PFSK-1 (cell line): ENCODE results near the gene GGTLC1.

Experiments
- FOXP2 ChIP-seq: optimal IDR thresholded peaks from 2 replicates; pipeline ENCODE3; 2011; ENCODE audit warnings: borderline replicate concordance, control low read depth, inconsistent platforms; ENCODE audit not compliant: insufficient read depth; ENCODE audit errors: extremely low read length, extremely low read depth
- POLR2AphosphoS5 ChIP-seq: IDR thresholded peaks from 2 replicates; pipeline ENCODE4 v1.6.1; 2012; ENCODE audit warnings: low read depth, mild to moderate bottlenecking, control low read depth, low read length, moderate library complexity
- REST ChIP-seq, 2 experiments: IDR thresholded peaks; 2 replicates each; pipeline versions ENCODE4 v1.6.1 to v1.8.0; 2011 to 2012; ENCODE audit warnings: low read depth in 2 of 2, low read length in 2 of 2, control low read depth in 1 of 2, inconsistent platforms in 1 of 2, mild to moderate bottlenecking in 1 of 2, moderate library complexity in 1 of 2; ENCODE audit not compliant: insufficient read depth in 1 of 2
- SIN3A ChIP-seq: IDR thresholded peaks from 2 replicates; pipeline ENCODE4 v1.6.1; 2012; ENCODE audit warnings: mild to moderate bottlenecking, low read length, moderate library complexity, borderline replicate concordance; ENCODE audit not compliant: insufficient read depth
- TAF1 ChIP-seq: IDR thresholded peaks from 2 replicates; pipeline ENCODE4 v1.6.1; 2012; ENCODE audit warnings: low read length, control low read depth, borderline replicate concordance; ENCODE audit not compliant: insufficient read depth

GGTLC1 gene

GRCh38 chr20:24004471-24004870 is 15.9 kb upstream of the GGTLC1 start:
- TF ChIP-seq FOXP2 (no peak), REST (IDR thresholded peaks at IDR 0.05; ENCODE audit: insufficient read depth in 1 of 2, low read depth in 2 of 2, low read length in 2 of 2) (no peak), SIN3A (no peak), TAF1 (no peak), POLR2AphosphoS5 (no peak)

- TF ChIP-seq FOXP2, result no peak
Observed at GRCh38 chr20:24002896-24003295, 14.3 kb upstream of the GGTLC1 start.

DNA sequence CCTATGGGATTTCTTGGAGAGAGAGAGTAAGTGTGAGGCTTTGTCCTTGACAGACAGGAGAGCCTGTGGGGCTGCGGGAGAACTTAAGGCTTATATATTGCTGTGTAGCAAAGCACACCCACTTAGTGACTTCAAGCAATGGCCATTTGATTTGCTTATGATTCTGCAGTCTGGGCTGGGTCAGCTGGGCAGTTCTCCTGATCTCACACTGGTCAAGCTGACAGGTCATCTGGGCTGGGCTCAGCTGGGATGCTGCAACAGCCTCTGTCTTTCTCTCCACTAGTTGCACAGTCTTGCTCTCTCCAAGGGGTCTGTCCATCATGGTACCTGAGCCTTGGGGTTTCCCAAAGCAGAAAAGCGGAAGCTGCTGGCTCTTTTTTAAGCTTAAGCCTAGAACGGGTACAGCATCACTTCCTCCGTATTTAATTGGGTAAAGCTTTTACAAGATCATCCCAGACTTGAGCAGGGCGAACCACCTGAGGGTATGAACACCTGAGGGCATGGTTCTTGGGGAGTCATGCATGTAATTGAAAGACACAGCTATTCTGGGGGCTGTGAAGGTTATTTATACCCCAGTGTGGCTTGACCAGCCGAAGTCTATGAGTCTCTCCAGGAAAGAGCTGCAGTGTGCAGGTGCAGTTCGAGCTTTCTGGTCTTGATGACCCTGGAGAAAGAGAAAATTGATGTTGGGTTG is 13.3 kb upstream of the GGTLC1 start:
- TF ChIP-seq FOXP2 (no peak), REST (IDR thresholded peaks at IDR 0.05; ENCODE audit: insufficient read depth in 1 of 2, low read depth in 2 of 2, low read length in 2 of 2) (no peak), TAF1 (no peak), SIN3A (no peak), POLR2AphosphoS5 (no peak)

DNA sequence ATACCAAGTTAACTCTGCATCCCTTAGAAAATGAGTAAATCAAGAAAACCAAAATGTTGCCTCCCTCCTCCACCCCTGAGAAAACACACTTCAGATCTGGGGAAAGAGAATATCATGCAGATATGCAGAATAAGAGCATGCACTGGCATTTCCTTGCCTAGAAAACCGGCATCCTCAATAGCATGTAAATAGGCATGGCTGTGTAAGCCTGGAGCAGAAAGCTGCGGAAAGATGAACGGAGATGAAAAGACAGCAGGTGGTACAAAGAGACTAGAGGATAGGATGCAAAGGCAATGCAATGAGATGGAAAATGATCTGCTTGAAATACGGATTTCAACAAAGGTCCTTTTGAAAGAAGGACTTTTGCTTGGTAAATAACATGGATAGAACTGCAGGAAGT is 10.3 kb upstream of the GGTLC1 start:
- TF ChIP-seq REST (IDR thresholded peaks at IDR 0.05; ENCODE audit: insufficient read depth in 1 of 2, low read depth in 2 of 2, low read length in 2 of 2), result no peak
- no peak for TF ChIP-seq POLR2AphosphoS5
- no peak for TF ChIP-seq FOXP2
- no peak for TF ChIP-seq TAF1
- no peak for TF ChIP-seq SIN3A

DNA sequence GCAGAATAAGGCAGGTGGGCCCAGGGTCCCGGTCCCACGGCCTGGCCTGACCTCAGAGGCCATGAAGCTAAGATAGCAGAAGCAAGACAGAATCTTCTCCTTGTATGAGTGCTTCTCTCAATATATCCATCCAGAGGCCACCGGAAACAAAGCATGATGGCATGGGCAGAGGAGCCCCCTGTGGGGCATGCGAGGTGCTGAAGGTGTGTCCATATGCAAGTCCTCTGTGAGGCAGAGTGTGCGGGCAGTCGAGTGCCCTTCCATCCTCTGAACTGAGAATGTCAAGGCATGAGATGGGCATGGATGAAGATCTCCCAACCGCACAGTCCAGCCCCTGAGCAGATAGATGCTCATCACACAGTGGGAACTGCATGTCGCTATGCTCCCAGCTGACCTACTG is 9.8 kb upstream of the GGTLC1 start:
- TF ChIP-seq TAF1 (no peak), FOXP2 (no peak), POLR2AphosphoS5 (no peak), REST (IDR thresholded peaks at IDR 0.05; ENCODE audit: insufficient read depth in 1 of 2, low read depth in 2 of 2, low read length in 2 of 2) (no peak), SIN3A (no peak)
